ENCODE data around the gene ANKRD36. TPM values are rescaled to one million over a fixed set of nuclear protein-coding genes. Genes with fewer than 3 reads are reported as not detected.
"Not testable (repeated sequence)": the region's sequence is repeated elsewhere in the genome, so short reads cannot be mapped to it uniquely, and the experiment has no call there.

Gene ANKRD36
- total RNA-seq (1 to 10 TPM; 1.6 to 4.6 (median 2.7) TPM), polyA plus RNA-seq (1 to 10 TPM in 1 of 3 donors, under 1 TPM in 2; 0.24 to 1.3 (median 0.91) TPM)
- long read RNA-seq, donor 1, partial matches to known transcripts, result 0 of 1 reads
- long read RNA-seq, donor 1, other reads (novel, unspliced or antisense), result 1 of 1 reads
- long read RNA-seq, donor 2, partial matches to known transcripts, result 0 of 3 reads
- long read RNA-seq, donor 2, other reads (novel, unspliced or antisense), result 3 of 3 reads

DNA sequence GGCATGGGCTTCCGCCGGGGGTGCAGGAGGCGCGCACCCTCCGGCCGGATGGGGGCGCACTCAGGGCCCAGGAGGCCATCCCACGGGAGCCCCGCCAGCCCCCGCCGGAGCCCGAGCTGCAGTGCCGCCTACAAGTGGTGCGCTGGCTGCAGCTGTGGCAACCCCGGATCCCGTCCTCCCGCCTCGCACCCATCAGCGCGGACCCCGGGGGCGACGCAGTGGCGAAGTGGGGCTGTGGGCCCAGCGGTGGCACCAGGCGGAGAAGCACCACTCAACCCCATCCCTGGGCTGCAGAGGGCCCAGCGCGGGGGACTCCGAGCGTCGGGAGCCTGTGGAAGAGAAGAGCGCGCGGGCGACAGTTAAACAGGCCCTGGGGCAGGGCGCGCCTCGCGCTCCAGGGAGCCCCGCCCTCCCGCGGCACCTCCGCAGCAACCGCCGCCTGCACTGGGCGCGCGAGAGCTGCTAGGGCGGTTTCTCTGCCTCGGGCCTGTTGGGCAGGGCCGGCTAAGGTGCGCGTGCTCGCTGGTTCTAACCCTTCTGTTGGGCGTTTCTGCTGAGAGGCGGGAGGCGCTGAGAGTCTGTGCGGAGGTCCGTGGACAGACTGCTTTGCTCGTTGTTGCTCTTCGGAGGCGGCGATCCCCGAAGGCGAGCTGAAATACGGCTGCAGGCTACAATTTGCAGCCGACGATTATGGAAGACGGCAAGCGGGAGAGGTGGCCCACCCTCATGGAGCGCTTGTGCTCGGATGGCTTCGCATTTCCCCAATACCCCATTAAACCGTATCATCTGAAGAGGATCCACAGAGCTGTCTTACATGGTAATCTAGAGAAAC lies at the start of gene ANKRD36:
Gene ANKRD36 (plus strand): TSS at position 104 of the 832 bp plus-strand sequence. CDS start 587 bp downstream, at position 691.
- H3K4me1 ChIP-seq; H3K36me3 ChIP-seq (ENCODE audit: insufficient read depth in 1 of 2, low read depth in 1 of 2); intact Hi-C loops (cut with DNase I); H3K9me3 ChIP-seq; H3K27me3 ChIP-seq (ENCODE audit: insufficient read depth in 3 of 3, low read length in 2 of 3): not testable (repeated sequence)
- WGBS, 3 donors, result 0 to 1% (median 0%) methylated on average over 38 to 53 of the region's 74 CpGs
- peak within 1 kb of the TSS; percentile 81 for H3K4me3 ChIP-seq
- ATAC-seq (peak; percentile 90 to 93 (median 90)), DNase-seq (peak; percentile 84 to 91)
- H3K27ac ChIP-seq, result peak within 1 kb of the TSS; percentile 85
- TF ChIP-seq, protein P1, sequence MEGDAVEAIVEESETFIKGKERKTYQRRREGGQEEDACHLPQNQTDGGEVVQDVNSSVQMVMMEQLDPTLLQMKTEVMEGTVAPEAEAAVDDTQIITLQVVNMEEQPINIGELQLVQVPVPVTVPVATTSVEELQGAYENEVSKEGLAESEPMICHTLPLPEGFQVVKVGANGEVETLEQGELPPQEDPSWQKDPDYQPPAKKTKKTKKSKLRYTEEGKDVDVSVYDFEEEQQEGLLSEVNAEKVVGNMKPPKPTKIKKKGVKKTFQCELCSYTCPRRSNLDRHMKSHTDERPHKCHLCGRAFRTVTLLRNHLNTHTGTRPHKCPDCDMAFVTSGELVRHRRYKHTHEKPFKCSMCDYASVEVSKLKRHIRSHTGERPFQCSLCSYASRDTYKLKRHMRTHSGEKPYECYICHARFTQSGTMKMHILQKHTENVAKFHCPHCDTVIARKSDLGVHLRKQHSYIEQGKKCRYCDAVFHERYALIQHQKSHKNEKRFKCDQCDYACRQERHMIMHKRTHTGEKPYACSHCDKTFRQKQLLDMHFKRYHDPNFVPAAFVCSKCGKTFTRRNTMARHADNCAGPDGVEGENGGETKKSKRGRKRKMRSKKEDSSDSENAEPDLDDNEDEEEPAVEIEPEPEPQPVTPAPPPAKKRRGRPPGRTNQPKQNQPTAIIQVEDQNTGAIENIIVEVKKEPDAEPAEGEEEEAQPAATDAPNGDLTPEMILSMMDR (IDR thresholded peaks at IDR 0.05), result peak; percentile 40

DNA sequence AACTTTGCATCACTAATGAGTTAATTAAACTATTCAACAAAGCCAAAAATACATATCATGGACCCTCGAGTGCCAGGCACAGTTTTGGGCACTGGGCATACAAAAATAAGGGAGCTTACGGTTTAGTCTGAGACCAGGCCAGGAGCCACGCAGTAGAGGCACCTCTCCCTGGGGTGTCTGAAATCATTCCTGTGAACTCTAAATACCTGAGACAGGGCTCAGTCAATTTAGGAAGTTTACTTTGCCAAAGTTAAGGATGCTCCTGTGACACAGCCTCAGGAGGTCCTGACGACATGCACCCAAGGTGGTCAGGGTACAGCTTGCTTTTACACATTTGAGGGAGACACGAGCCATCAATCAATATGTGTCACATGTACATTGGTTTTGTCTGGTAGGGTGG lies 46.9 kb upstream of the ANKRD36 start:
- H3K4me3 ChIP-seq; DNase-seq; ATAC-seq; H3K9me3 ChIP-seq; H3K27ac ChIP-seq; H3K36me3 ChIP-seq (ENCODE audit: insufficient read depth in 1 of 2, low read depth in 1 of 2); intact Hi-C loops (cut with DNase I); H3K27me3 ChIP-seq (ENCODE audit: insufficient read depth in 3 of 3, low read length in 2 of 3); H3K4me1 ChIP-seq: not testable (repeated sequence)
- 64 to 72% (median 70%) methylated on average over 5 of the region's 5 CpGs for WGBS, 3 donors

DNA sequence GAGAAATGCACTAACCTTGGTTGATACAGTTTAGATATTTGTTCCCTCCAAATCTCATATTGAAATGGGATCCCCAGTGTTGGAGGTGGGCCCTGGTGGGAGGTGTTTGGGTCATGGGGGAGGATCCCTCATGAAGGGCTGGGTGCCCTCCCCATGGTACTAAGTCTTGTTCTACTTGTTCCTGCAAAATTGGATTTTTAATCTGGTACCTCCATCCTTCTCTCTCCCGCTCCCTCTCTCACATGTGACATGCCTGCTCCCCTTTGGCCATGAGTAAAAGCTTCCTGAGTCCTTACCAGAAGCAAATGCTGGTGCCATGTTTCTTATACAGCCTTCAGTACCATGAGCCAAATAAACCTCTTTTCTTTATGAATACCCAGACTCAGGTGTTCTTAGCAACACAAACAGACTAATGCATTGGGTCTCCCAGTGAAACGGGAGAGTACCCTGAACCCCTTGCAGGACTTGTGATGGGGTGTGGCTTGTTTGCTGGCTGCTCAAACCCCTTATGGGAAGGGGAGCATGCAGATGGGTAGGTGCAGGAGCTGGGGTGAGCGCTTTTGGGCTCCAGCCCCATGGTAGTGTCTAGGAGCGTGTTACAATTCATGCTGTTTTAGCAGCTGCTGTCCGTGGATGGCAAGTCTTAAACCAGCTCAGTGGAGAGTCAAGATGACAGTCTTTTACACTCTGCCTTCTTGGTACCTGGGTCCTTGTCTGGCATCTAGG lies 45.5 kb upstream of the ANKRD36 start:
- ATAC-seq (no peak), DNase-seq (no peak)
- WGBS, 3 donors, result 79 to 91% (median 82%) methylated on average over 5 of the region's 5 CpGs
- Histone ChIP-seq H3K36me3 (ENCODE audit: insufficient read depth in 1 of 2, low read depth in 1 of 2) (no peaks in the 10 kb centered on the region), H3K9me3 (no peaks in the 10 kb centered on the region), H3K4me1 (no peaks in the 10 kb centered on the region), H3K27me3 (ENCODE audit: insufficient read depth in 3 of 3, low read length in 2 of 3) (no peaks in the 10 kb centered on the region), H3K4me3 (no peak overlapping the region), H3K27ac (no peak overlapping the region)
- intact Hi-C loops (cut with DNase I), result no loop called here
- TF ChIP-seq, protein P1 (IDR thresholded peaks at IDR 0.05), result no peak

DNA sequence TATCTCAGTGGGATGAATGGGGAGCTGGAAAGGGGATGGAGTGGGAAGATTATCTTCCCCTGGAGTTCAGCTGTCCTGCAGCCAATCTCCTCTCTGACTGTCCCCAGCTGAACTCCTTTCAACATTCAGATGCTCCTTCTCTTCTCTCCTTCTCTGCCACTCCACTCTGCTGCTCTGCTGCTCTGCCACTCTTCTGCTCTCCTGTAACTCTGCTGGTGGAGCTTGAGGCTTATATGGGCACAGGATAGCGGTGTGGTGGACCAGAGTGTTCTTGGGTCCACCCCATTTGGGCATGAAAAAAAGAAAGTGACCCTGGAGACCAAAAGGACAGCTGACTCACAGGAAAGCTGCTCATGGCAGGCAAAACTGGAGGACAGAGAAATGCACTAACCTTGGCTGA lies 44.9 kb upstream of the ANKRD36 start:
- intact Hi-C loops (cut with DNase I), result no loop called here
- no peak overlapping the region for H3K4me3 ChIP-seq
- TF ChIP-seq, protein P1 (IDR thresholded peaks at IDR 0.05), result no peak
- 69 to 94% (median 76%) methylated on average over 1 of the region's 1 CpG for WGBS, 3 donors
- H3K27ac ChIP-seq, result no peak overlapping the region
- no peaks in the 10 kb centered on the region for H3K4me1 ChIP-seq
- H3K36me3 ChIP-seq (ENCODE audit: insufficient read depth in 1 of 2, low read depth in 1 of 2), result no peaks in the 10 kb centered on the region
- H3K27me3 ChIP-seq (ENCODE audit: insufficient read depth in 3 of 3, low read length in 2 of 3), result no peaks in the 10 kb centered on the region
- no peak for DNase-seq
- no peaks in the 10 kb centered on the region for H3K9me3 ChIP-seq
- ATAC-seq, result no peak

DNA sequence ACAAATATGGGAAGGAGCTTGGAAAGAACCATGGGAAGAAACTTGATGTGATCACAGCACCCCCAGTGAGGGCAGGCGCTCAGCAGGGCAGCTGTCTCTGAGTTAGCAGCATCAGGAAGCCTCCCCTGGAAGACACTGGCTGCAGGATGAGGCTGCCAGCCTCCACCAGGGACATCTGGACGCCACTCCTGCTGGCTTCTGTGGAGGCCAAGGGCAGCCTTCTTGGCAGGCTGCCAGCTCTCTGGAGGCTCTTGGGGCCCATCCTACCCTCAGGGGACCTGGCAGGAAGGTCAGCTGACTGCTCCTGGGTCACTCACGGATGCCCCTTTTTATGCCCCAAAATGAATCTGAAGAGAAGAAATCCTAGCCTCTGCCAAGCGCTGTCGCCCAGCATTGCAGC lies 44.2 kb upstream of the ANKRD36 start:
- H3K27me3 ChIP-seq (ENCODE audit: insufficient read depth in 3 of 3, low read length in 2 of 3); H3K4me3 ChIP-seq; H3K27ac ChIP-seq; DNase-seq; intact Hi-C loops (cut with DNase I); H3K36me3 ChIP-seq (ENCODE audit: insufficient read depth in 1 of 2, low read depth in 1 of 2); H3K4me1 ChIP-seq; ATAC-seq; H3K9me3 ChIP-seq: not testable (repeated sequence)
- 35 to 62% (median 61%) methylated on average over 2 to 5 of the region's 5 CpGs for WGBS, 3 donors

DNA sequence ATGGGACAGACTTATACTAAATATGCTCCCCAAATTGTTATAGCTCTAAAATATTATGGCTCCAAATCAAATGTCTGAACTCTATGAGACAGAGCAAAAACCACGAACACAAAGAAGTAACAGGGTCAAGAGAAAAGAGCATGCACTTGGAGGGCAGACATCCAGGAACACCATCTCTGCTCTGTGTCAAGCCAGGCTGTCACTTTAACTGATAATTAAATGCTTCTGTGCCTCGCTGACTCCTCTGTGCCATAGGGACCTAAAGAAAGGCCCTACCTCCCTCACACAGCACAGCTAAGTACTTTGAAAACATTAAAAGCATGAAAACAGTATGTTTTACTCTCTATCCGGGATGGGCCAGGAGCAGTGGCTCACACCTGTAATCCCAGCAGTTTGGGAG lies 42.0 kb upstream of the ANKRD36 start:
- ATAC-seq; H3K36me3 ChIP-seq (ENCODE audit: insufficient read depth in 1 of 2, low read depth in 1 of 2): not testable (repeated sequence)

DNA sequence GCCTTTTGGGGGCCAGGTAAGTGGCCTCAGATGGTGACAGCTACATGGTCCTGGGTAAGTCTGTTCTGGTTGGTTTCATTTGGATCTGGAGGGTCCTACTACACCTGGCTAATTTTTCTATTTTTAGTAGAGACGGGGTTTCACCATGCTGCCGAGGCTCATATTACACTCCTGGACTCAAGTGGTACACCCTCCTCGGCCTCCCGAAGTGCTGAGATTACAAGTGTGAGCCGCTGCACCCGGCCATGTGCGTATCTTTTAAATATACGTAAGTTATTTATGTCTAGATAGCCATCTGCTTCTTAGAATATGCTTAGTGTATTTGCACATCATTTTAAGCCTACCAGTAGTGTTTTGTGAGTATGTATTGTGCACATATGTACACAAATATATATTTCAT lies 35.7 kb upstream of the ANKRD36 start:
- 63 to 72% (median 65%) methylated on average over 7 to 8 of the region's 8 CpGs for WGBS, 3 donors
- intact Hi-C loops (cut with DNase I), result not testable (repeated sequence)

More for the DNA sequence above, 42.0 kb upstream of the ANKRD36 start:
- H3K27ac ChIP-seq; H3K4me1 ChIP-seq; H3K27me3 ChIP-seq (ENCODE audit: insufficient read depth in 3 of 3, low read length in 2 of 3); DNase-seq; intact Hi-C loops (cut with DNase I); H3K4me3 ChIP-seq; H3K9me3 ChIP-seq: not testable (repeated sequence)
- WGBS, 3 donors, result 72 to 74% (median 73%) methylated on average over 2 to 3 of the region's 3 CpGs

DNA sequence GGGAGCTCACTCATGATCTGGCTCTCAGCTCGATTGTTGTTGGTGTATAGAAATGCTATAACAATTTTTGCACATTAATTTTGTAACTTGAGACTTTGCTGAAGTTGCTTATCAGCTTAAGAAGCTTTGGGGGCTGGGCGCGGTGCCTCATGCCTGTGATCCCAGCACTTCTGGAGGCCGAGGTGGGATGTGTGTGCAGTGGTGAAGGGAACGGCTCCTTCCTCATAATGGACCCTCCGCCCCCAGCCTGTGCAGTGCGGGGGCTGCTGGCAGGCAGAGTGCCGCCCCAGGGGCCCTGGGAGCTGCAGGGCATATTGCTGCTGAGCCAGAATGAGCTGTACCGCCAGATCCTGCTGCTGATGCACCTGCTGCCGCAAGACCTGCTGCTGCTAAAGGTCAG lies 32.1 kb upstream of the ANKRD36 start:
- WGBS, 3 donors, result 80 to 81% (median 81%) methylated on average over 6 to 8 of the region's 10 CpGs
- H3K27ac ChIP-seq; ATAC-seq; H3K4me3 ChIP-seq; H3K27me3 ChIP-seq (ENCODE audit: insufficient read depth in 3 of 3, low read length in 2 of 3); intact Hi-C loops (cut with DNase I); H3K9me3 ChIP-seq; H3K36me3 ChIP-seq (ENCODE audit: insufficient read depth in 1 of 2, low read depth in 1 of 2); DNase-seq; H3K4me1 ChIP-seq: not testable (repeated sequence)

More for the DNA sequence above, 35.7 kb upstream of the ANKRD36 start:
- not testable (repeated sequence) for H3K4me3 ChIP-seq; DNase-seq; H3K9me3 ChIP-seq; H3K36me3 ChIP-seq (ENCODE audit: insufficient read depth in 1 of 2, low read depth in 1 of 2); H3K27me3 ChIP-seq (ENCODE audit: insufficient read depth in 3 of 3, low read length in 2 of 3); H3K4me1 ChIP-seq; H3K27ac ChIP-seq
- ATAC-seq, result peak in 3 of 4 donors; percentile 55 to 79 (median 72)
